ENCODE data around the gene RESF1. TPM values are rescaled to one million over a fixed set of nuclear protein-coding genes. Genes with fewer than 3 reads are reported as not detected.

The RESF1 gene
- total RNA-seq, 1 experiment from 2014 or later, result 91.4 TPM

- ATAC-seq (no peak), DNase-seq (ENCODE audit: low spot score) (no peak)
- Mint-ChIP-seq H3K9me3 (peaks cover 48% of the 10 kb centered on the region), H3K4me3 (no peak overlapping the region), H3K27me3 (ENCODE audit: low read depth) (no peaks in the 10 kb centered on the region; the same call in 1 of the 2 replicates), H3K4me1 (peaks cover 22% of the 10 kb centered on the region), H3K36me3 (peaks cover 41% of the 10 kb centered on the region), H3K27ac (no peak overlapping the region)
- TF ChIP-seq, protein P1, sequence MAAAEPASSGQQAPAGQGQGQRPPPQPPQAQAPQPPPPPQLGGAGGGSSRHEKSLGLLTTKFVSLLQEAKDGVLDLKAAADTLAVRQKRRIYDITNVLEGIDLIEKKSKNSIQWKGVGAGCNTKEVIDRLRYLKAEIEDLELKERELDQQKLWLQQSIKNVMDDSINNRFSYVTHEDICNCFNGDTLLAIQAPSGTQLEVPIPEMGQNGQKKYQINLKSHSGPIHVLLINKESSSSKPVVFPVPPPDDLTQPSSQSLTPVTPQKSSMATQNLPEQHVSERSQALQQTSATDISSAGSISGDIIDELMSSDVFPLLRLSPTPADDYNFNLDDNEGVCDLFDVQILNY (CRISPR knock-in tag; IDR thresholded peaks at IDR 0.05), result no peak
- TF ChIP-seq KAT7 (CRISPR knock-in tag; IDR thresholded peaks at IDR 0.05; ENCODE audit: borderline replicate concordance) (no peak), ETV6 (CRISPR knock-in tag; IDR thresholded peaks at IDR 0.05) (no peak), ZNF263 (CRISPR knock-in tag; IDR thresholded peaks at IDR 0.05; ENCODE audit: low read depth) (no peak), FOXP1 (CRISPR knock-in tag; IDR thresholded peaks at IDR 0.05; ENCODE audit: borderline replicate concordance) (no peak), CBFB (CRISPR knock-in tag; IDR thresholded peaks at IDR 0.05; ENCODE audit: low read depth) (no peak), IRF1 (CRISPR knock-in tag; IDR thresholded peaks at IDR 0.05) (no peak), FOXK1 (CRISPR knock-in tag; IDR thresholded peaks at IDR 0.05) (no peak), JUN (CRISPR knock-in tag; IDR thresholded peaks at IDR 0.05) (no peak), ATF6 (CRISPR knock-in tag; IDR thresholded peaks at IDR 0.05) (no peak), CREM (CRISPR knock-in tag; IDR thresholded peaks at IDR 0.05) (no peak), TCF7 (CRISPR knock-in tag; IDR thresholded peaks at IDR 0.05; ENCODE audit: low read depth) (no peak), ZNF317 (CRISPR knock-in tag; IDR thresholded peaks at IDR 0.05; ENCODE audit: borderline replicate concordance, low read depth) (no peak)
- TF ChIP-seq, protein P2, sequence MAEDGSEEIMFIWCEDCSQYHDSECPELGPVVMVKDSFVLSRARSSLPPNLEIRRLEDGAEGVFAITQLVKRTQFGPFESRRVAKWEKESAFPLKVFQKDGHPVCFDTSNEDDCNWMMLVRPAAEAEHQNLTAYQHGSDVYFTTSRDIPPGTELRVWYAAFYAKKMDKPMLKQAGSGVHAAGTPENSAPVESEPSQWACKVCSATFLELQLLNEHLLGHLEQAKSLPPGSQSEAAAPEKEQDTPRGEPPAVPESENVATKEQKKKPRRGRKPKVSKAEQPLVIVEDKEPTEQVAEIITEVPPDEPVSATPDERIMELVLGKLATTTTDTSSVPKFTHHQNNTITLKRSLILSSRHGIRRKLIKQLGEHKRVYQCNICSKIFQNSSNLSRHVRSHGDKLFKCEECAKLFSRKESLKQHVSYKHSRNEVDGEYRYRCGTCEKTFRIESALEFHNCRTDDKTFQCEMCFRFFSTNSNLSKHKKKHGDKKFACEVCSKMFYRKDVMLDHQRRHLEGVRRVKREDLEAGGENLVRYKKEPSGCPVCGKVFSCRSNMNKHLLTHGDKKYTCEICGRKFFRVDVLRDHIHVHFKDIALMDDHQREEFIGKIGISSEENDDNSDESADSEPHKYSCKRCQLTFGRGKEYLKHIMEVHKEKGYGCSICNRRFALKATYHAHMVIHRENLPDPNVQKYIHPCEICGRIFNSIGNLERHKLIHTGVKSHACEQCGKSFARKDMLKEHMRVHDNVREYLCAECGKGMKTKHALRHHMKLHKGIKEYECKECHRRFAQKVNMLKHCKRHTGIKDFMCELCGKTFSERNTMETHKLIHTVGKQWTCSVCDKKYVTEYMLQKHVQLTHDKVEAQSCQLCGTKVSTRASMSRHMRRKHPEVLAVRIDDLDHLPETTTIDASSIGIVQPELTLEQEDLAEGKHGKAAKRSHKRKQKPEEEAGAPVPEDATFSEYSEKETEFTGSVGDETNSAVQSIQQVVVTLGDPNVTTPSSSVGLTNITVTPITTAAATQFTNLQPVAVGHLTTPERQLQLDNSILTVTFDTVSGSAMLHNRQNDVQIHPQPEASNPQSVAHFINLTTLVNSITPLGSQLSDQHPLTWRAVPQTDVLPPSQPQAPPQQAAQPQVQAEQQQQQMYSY (CRISPR knock-in tag; IDR thresholded peaks at IDR 0.05), result no peak
- TF ChIP-seq, protein P3, sequence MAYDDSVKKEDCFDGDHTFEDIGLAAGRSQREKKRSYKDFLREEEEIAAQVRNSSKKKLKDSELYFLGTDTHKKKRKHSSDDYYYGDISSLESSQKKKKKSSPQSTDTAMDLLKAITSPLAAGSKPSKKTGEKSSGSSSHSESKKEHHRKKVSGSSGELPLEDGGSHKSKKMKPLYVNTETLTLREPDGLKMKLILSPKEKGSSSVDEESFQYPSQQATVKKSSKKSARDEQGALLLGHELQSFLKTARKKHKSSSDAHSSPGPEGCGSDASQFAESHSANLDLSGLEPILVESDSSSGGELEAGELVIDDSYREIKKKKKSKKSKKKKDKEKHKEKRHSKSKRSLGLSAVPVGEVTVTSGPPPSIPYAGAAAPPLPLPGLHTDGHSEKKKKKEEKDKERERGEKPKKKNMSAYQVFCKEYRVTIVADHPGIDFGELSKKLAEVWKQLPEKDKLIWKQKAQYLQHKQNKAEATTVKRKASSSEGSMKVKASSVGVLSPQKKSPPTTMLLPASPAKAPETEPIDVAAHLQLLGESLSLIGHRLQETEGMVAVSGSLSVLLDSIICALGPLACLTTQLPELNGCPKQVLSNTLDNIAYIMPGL (CRISPR knock-in tag; IDR thresholded peaks at IDR 0.05), result no peak
- TF ChIP-seq, protein P4, sequence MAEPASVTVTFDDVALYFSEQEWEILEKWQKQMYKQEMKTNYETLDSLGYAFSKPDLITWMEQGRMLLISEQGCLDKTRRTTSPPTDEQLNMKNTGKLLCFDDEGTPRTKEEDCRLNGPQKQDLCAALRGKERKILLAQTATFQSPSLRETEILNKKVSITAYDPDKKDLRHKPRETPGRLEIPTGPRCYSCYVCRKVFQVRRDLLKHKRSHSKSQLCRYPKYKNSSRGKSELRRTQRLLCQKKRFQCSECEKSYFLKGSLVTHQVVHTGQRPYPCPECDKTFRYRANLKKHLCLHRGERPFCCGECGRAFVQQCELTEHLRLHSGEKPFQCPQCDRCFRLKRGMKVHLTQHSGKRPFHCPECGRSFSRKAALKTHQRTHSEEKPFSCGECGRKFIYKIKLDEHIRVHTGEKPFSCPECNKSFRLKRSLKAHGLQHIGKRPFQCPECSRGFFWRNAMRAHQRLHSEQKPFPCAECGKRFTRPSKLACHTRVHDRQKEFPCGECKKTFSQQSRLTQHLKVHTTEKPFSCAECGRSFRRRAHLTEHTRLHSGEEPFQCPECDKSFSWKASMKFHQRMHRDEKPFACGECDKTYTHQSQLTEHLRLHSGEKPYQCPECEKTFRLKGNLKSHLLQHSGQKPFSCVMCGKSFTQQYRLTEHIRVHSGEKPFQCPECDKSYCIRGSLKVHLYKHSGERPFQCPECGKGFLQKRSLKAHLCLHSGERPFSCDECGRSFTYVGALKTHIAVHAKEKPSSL (CRISPR knock-in tag; conservative IDR thresholded peaks at IDR 0.05), result no peak
- TF ChIP-seq, protein P5, sequence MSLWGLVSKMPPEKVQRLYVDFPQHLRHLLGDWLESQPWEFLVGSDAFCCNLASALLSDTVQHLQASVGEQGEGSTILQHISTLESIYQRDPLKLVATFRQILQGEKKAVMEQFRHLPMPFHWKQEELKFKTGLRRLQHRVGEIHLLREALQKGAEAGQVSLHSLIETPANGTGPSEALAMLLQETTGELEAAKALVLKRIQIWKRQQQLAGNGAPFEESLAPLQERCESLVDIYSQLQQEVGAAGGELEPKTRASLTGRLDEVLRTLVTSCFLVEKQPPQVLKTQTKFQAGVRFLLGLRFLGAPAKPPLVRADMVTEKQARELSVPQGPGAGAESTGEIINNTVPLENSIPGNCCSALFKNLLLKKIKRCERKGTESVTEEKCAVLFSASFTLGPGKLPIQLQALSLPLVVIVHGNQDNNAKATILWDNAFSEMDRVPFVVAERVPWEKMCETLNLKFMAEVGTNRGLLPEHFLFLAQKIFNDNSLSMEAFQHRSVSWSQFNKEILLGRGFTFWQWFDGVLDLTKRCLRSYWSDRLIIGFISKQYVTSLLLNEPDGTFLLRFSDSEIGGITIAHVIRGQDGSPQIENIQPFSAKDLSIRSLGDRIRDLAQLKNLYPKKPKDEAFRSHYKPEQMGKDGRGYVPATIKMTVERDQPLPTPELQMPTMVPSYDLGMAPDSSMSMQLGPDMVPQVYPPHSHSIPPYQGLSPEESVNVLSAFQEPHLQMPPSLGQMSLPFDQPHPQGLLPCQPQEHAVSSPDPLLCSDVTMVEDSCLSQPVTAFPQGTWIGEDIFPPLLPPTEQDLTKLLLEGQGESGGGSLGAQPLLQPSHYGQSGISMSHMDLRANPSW (CRISPR knock-in tag; conservative IDR thresholded peaks at IDR 0.05; ENCODE audit: low read depth), result no peak
- ChIA-PET POLR2A (no interaction called here), CTCF (no interaction called here)
Observed at GRCh38 chr12:31950088-31950487, 9.1 kb upstream of the RESF1 start.
